HG03521 (cell line): ENCODE data around the gene VASH2.
"Not testable (repeated sequence)": the region's sequence is repeated elsewhere in the genome, so short reads cannot be mapped to it uniquely, and the experiment has no call there.

Experiments used
- ATAC-seq: cut with Tn5 transposase; IDR thresholded peaks from one replicate; pipeline ENCODE4 v1.9.1; 2021; ENCODE audit warnings: mild to moderate bottlenecking, moderate library complexity; ENCODE audit not compliant: unreplicated experiment

VASH2 gene

DNA sequence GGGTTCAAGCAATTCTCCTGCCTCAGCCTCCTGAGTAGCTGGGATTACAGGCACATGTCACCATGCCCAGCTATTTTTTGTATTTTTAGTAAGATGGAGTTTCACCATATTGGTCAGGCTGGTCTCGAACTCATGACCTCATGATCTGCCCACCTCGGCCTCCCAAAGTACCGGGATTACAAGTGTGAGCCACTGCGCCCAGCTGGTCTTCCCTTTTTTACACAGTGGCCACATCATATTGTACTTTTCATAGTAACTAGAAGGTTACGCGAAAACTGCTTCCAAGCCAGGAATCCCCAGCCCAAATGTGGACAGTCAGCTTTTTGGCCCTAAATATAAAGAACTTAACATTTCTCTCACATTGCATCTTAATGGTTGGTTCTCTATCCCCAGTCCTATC is 4.2 kb downstream of the VASH2 start:
- no peak for ATAC-seq

DNA sequence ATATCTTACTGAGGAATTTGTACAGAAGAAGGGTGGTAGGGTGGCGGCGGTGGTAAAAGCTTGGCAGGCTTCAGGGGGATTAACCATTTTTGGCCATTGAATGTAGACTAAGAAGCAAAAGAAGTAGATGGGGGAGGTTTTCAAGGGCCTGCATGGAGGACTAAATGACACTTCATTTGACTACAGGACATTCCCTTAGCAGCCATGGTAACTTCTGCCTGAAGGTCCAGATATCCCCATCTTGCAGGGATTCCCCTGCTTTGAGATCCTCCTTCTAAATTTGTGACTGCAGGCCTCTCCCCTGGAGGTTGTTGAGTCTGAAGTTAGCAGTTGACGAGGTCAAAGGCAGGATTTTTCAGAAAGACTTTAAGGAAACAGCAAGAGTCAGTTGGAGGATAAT is 4.8 kb downstream of the VASH2 start:
- no peak for ATAC-seq

DNA sequence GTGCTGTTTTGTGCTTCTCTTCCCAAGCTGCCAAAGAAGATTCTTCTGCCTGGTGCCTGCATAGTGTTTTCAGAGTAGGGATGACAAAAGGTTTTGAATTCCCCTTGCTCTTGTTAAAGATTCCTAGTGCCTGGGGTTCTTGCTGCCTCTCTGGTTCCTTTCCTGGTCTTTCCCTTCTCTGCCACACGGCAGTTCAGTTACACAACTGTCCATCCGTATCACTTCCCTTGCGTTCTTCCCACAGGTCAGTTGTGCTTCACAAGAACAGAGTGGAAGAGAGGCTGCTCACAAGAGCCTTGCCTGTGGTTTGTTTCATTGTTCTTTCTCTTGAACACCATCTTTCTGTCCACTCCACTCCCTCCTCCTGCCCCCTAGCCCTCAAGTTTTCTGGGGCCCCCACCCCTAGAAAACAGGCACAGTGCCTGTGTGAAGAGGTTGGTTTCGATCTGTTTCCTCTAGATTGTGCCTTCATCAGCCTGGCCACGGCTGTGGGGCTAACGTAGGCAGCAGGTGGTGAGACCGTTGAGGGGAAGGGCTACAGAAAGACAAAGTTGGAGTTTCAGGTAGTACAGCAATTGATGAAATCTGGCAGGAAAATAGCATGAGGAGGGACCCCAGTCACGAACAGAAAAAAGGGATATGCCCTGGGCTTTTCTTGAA is 5.8 kb downstream of the VASH2 start:
- no peak for ATAC-seq

- no peak for ATAC-seq
These were observed 7.2 kb downstream of the VASH2 start for GRCh38 chr1:212957546-212957945.

DNA sequence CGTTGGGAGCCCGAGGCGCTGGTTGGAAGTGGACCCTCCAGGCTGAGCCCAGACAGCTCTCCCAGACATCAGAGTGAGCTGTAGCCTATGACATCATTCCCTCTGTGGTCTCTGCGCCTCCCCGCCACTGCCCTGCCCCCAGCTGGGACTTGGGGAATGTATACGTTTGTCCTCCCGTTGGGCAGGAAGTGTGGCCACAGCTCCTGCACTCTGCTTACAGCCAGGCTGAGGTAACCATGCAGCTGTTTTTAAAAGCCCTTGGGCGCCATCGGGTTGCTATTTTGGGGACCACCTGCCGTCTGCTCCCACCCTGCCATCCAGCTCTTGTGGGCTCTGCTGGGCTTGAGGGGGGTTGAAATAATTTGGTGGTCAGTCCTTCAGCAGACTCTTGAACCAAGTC is 7.8 kb downstream of the VASH2 start:
- no peak for ATAC-seq

GRCh38 chr1:212959266-212960220 is 9.2 kb downstream of the VASH2 start:
- ATAC-seq = peak; percentile 77

DNA sequence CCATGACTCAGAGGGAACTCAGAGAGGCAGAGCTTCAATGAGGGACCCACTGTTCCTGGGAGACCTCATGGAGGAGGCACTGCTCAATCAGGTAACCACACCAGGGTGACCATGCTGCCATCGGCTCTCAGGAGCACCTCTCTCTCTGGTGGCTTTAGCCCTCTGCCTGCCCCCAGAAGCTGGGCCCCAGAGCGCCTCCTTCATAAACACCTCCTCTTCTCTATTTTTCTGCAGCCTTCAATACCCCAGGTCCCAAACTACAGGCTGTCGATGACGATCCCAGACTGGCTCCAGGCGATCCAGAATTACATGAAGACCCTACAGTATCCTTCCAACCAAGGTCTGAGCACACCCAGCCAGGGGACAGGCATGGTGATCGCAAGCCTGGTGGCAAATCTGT is 10.6 kb downstream of the VASH2 start:
- no peak for ATAC-seq

- no peak for ATAC-seq
These were observed 12.2 kb downstream of the VASH2 start for GRCh38 chr1:212962509-212962908.

DNA sequence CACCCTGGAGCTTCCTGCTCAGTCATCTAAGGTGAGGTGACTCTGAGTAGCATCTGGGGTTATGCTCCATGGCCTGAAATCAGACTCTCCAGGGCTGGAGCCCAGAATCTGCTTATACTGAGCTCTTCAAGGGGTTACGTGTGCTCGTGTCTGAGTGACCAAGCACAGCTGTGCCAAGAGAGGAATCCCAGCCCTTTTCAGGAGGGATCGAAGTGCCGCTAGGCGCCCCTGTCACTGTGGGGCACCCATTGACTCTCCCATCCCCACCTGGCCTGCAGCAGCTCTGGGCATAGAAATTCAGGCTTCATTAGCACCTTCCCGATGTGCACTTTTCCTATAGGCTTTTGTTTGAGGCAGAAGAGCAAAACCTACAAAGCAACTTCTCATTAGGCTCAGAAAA is 13.8 kb downstream of the VASH2 start:
- ATAC-seq = no peak

DNA sequence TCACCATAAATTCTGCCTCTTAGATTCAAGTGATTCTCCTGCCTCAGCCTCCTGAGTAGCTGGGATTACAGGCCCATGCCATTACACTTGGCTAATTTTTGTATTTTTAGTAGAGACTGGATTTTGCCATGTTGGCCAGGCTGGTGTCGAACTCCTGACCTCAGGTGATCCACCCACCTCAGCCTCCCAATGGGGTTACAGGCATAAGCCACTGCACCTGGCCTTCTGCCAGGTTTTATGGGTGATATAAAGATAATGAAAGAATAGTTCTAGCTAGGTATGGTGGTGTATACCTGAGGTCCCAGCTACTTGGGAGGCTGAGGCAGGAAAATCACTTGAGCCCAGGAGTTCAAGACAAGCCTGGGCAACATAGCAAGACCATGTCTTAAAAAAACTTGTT is 14.7 kb downstream of the VASH2 start:
- ATAC-seq = not testable (repeated sequence)

DNA sequence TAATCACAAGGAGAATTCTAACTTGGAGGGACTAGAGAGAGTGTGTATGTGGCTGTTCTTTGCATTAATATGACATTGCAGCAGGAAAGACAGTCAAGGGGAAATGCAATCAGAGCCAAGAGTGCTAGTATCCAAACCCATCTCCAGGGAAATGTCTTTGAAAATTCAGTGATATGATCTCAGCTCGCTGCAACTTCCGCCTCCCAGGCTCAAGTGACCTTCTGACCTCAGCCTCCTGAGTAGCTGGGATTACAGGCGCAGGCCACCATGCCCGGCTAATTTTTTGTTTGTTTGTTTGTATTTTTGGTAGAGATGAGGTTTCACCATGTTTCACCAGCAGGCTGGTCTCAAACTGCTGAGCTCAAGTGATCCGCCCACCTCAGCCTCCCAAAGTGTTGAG is 16.3 kb downstream of the VASH2 start:
- no peak for ATAC-seq

GRCh38 chr1:212967801-212968200 is 17.5 kb downstream of the VASH2 start:
- peak; percentile 55 for ATAC-seq

DNA sequence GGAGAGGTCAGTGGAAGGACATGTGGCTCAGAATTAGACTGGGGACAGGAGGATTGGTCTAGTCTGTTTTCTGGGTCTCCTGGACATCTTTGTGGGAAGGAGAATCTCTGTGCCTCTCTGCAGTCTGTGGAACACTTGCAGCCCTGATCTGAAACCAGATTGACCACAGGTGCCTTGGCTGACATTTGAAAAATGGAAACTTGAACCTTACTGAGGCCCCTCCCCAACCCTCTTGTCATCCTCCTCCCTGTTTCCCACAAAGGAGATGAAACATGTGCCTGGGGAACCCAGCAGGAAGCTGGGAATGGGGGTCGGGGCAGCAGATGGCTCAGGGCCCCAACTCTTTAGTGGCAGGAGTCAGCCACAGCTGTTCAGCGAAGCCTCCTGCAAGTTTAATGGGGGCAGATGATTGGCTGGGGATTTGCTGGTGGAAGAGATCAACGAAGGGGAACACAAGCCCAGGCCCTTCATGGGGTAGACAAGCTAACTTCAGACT is 18.1 kb downstream of the VASH2 start:
- ATAC-seq = no peak

GRCh38 chr1:212970085-212970484 is 19.7 kb downstream of the VASH2 start:
- no peak for ATAC-seq

DNA sequence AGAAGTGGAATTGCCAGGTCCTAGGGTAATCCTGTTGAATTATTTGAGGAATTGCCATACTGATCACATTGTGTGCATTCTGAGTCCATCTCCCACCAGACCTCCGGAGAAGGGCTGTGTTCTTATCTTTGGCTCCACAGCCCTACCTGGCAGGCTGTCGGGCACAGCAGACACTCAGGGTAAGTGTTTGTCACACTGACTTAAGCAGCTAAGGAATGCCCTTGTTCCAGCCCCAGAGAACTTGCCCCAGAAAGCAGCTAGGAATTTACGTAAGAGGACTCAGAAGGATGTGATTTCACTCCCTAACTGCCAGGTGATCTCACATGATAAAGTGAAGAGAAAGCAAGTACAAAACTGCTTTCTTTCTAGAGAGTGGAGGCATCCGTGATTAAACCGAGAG is 21.0 kb downstream of the VASH2 start:
- no peak for ATAC-seq

DNA sequence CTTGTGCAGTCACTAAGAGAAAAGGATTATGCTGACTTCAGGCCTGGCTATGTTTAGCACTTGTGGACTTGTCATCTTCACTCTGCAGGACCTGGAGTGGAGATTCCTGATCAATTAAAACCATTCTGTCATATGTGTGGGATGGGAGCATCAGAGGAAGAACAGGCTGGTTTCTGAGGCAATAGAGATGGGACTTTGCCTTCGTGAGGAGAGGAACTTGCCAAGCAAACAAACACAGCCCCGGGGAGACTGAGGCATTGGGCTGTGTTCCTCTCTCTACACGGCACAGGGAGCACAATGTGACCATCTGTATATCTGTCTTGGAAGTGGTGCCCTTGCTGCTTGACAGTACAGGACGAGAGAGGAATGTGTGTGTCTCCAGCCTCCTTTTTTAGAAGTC is 23.1 kb downstream of the VASH2 start:
- ATAC-seq = no peak

DNA sequence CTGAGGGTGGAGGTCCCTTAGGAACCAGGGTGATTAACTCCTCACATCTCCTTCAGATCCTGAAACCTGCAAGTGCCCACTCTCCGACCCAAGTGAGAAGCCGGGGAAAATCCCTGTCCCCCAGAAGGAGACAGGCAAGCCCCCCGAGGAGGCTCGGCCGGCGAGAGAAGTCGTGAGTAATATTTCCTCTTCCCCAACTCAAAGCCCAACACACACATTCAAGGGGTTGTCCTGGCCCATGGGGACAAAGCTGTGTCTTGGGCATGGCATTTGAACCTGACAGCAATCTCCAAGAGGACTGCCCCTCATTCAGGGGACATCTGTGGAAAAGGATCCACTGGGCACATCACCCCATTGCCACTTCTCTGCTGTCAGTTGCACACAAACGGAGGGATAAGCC is 23.6 kb downstream of the VASH2 start:
- ATAC-seq = no peak

DNA sequence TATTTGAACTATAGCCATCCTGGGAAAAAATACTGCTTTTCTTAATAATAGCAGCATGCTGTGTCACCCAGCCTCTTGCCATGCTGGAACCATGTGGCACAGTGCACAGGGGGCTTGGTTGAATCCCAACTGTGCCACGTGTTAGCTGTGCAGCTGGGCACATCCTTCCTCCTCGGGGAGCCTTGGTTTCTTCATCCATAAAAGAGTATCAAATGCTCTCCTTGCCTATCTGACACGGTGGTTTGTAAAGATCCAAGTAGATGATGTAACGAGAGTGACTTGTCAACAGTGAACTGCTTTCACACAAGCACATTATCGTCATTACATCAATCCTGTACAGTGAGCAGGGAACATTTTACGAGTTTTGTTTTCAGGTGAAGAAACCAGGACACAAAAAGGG is 24.4 kb downstream of the VASH2 start:
- ATAC-seq = no peak

- no peak for ATAC-seq
These were observed 25.0 kb downstream of the VASH2 start for GRCh38 chr1:212975111-212975918.

DNA sequence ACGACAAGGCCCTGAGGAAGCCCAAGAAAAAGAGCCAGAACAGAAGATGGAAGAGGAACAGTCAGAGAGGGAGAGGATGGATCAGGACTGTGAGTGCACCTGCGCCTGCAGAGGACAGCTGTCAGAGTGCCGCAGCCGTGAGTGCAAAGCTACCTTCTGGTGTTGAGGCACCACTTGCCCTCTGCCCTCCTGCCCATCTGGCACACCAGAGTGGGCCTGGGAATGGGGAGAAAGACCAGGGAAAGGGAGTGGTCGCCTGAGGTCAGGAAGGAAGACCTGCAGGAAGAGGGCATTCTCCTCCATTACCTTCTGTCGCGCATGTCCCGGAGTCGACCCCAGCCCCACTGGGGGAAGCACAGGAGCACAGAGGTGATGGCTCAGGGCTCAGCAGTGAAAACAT is 26.2 kb downstream of the VASH2 start:
- no peak for ATAC-seq
